GM12873 (cell line): ENCODE measurements around the gene CACNA1C.

Experiments used
- TF ChIP-seq, protein P1 (sequence below): IDR thresholded peaks from 2 replicates; pipeline ENCODE4 v1.5.1; 2012; ENCODE audit warnings: low read depth, mild to moderate bottlenecking, moderate library complexity, low read length, control low read depth; ENCODE audit not compliant: insufficient read depth; ENCODE audit errors: missing control alignments

Gene CACNA1C

DNA sequence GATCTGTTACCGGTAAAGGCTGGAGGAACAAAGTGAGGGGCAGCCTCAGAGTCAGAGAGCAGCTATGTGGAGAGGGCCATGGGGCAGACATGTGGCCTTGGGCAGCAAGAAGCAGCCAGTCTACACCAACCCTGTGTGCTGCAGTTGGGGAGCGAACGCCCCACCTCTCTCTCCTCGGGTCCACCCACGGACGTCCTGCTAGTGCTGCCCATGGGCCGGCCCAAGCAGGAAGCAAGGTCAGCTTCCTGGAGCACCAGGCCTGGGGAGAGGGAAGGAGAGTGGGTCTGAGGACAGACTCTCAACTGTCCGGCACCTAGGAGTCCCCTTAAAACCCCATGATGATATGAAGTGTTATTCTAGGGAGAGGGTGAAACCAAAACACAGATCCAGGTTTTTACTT lies 487.2 kb downstream of the CACNA1C start:
- TF ChIP-seq, protein P1, sequence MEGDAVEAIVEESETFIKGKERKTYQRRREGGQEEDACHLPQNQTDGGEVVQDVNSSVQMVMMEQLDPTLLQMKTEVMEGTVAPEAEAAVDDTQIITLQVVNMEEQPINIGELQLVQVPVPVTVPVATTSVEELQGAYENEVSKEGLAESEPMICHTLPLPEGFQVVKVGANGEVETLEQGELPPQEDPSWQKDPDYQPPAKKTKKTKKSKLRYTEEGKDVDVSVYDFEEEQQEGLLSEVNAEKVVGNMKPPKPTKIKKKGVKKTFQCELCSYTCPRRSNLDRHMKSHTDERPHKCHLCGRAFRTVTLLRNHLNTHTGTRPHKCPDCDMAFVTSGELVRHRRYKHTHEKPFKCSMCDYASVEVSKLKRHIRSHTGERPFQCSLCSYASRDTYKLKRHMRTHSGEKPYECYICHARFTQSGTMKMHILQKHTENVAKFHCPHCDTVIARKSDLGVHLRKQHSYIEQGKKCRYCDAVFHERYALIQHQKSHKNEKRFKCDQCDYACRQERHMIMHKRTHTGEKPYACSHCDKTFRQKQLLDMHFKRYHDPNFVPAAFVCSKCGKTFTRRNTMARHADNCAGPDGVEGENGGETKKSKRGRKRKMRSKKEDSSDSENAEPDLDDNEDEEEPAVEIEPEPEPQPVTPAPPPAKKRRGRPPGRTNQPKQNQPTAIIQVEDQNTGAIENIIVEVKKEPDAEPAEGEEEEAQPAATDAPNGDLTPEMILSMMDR: no peak

DNA sequence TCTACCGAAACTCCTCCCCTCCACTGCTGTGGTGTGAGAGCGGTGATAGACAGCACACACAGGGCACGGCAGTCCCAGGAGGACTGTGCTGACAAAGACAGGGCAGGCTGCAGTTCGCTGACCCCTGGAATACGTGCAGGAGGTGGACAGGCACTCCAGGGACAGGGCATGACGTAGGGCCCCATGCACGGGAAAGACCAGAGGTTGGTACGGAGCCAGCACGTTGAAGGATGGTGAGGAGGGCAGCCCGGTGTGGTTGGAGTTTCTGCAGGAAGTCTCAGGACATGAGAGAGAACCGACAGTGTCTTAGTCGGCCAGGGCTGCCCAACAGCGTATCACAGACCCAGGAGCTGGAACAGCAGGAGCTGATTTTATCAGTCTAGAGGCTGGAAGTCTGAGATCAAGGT lies 487.8 kb downstream of the CACNA1C start:
- TF ChIP-seq, protein P1: no peak

DNA sequence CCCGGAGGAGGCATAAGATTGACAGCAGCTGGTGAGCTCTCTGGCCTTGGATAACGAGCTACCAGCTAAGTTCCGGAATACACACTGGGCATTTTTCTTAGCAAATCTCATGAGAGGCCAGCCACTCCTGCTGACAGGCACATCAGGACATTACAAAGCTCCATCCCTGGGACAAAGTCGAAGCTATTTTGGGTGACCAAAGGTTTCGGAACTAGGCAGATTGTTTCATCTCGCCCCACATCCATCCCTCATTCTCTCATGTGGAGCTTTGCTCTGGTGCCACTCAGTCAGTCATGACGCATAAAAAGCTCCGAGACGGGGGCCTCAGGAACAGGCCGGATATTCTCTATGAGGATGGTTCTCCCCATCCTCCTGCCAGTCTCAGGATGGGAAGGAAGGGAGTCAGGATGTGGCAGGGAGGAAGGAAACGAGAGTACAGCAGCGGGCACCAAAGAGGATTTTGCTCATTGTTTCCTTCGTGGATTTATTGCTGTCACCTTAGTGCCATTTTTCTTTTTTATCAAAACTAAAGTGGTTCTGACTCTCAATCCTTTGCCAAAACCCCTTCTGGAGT lies 488.9 kb downstream of the CACNA1C start:
- TF ChIP-seq, protein P1: no peak

DNA sequence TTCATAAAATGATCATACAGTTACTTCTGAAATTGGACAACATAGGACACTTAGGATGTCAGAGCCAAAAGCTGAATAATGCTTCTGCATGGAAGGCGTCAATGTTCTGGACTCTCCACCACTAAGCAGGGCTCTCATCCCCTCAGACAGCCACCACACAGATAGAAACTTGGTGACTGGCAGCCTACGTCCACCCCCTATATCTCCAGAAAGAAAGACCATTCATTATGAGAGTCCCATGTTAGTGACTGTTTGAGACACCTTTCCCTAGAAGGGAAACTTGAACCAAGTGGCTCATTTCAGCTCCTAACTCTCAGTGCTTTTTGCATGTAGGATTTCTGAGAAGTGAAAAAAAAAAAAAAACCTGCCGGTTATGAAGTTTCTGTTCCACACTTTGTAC lies 491.0 kb downstream of the CACNA1C start:
- TF ChIP-seq, protein P1: no peak

DNA sequence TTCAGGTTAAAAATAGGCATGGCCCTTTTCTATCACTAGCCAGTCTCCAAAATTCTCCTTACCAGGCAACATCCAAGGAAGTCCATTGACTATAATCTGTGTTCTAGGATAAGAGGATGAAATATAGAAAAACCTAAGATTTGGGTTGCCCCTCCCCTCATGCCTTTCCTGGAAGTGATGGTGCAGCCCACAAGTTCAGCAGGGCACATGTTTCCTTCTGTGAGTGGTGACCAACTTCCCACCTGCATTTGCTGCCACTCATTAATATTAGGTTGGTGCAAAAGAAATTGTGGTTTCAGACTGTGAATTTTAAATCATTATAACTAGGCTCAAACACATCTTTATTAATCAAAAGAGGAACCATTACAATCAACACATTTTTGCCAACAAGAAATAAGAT lies 491.4 kb downstream of the CACNA1C start:
- TF ChIP-seq, protein P1: no peak

DNA sequence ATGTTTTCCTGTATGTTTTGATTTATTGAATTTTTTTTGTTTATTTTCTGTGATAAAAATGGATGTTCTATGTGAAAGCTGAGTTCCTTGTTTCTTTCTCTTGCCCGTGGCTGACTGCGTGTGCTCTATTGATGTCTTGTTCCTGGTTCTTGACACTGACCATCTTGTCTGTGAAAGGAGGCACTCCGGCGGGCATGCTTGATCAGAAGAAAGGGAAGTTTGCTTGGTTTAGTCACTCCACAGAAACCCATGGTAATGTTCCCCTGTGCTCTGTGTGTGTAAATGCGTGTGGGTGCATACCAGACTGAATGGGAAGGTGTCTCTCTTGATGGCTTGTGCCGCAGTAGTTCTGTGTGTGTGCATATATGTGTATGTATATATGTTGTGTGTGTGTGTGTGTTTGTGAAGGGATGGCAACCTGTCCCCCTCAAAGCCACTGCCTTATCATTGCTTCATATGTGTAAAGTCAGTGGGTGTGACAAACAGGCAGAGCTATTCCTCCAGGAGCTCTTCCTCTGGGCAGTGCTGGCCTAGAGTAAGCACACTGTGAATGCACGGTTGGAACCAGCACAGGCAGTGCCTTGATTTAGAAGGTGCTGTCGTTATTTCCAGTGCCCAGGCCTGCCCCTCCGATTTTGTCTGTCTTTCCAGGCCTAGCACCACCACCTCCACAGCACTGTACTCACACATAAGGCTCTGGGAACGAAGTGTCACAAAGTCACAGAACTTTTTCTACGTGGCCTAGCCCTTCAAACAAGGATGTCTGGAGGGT lies 494.7 kb downstream of the CACNA1C start:
- TF ChIP-seq, protein P1: no peak

DNA sequence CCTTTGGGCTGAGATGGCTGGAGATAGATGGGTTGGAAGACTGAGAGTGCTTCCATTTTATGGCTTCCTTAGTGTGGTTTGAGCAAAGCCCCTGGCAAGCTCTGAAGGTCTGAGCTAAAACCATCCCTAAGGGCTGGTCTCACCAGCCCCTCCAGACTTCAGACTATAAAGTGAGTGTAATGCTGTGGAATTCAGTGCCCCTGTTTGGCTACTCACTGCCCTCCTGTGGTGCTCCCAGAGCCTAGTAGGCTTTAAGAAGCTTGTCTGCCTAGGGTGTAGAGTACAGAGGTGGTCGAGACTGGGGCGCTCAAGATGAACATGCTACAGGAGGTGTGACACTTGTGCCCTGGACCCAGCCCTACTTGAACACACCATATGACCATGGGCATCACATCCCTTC lies 495.3 kb downstream of the CACNA1C start:
- TF ChIP-seq, protein P1: no peak
